ENCODE results near the gene RABEPK. TPM values are rescaled to one million over a fixed set of nuclear protein-coding genes. Genes with fewer than 3 reads are reported as not detected.
"Not testable (repeated sequence)": the region's sequence is repeated elsewhere in the genome, so short reads cannot be mapped to it uniquely, and the experiment has no call there.

Gene RABEPK
- total RNA-seq, 2 experiments from 2014 or later, result 9.9 to 12.3 TPM

- ATAC-seq (ENCODE audit: low read depth) (no peak), DNase-seq (no peak)
- POLR2A ChIA-PET, result interaction anchor here (1.2 to 4.3 kb wide), 2 partner anchors 11 to 21 kb away, joined by 4 to 73 read pairs; partner anchors contain the start of gene HSPA5
- Mint-ChIP-seq H3K9me3 (no peaks in the 10 kb centered on the region), H3K36me3 (peaks cover 16% of the 10 kb centered on the region), H3K27ac (peak overlapping the region; percentile 94), H3K27me3 (no peaks in the 10 kb centered on the region), H3K4me3 (peak overlapping the region; percentile 97), H3K4me1 (peaks cover 31% of the 10 kb centered on the region)
Measured at GRCh38 chr9:125262294-125262991, 62.1 kb downstream of the RABEPK start.

GRCh38 chr9:125264068-125264467 lies 63.7 kb downstream of the RABEPK start:
- H3K4me3 Mint-ChIP-seq, result peak overlapping the region; percentile 97
- H3K27me3 Mint-ChIP-seq, H3K9me3 Mint-ChIP-seq: not testable (repeated sequence)
- POLR2A ChIA-PET, result interaction anchor here (0.6 kb wide), 1 partner anchor 23 kb away, joined by 3 read pairs; the partner anchor contains the start of gene HSPA5
- peak overlapping the region; percentile 86 for H3K27ac Mint-ChIP-seq
- peaks cover 20% of the 10 kb centered on the region for H3K36me3 Mint-ChIP-seq
- ATAC-seq (ENCODE audit: low read depth) (peak; percentile 9), DNase-seq (peak; percentile 36)
- H3K4me1 Mint-ChIP-seq, result peaks cover 31% of the 10 kb centered on the region

DNA sequence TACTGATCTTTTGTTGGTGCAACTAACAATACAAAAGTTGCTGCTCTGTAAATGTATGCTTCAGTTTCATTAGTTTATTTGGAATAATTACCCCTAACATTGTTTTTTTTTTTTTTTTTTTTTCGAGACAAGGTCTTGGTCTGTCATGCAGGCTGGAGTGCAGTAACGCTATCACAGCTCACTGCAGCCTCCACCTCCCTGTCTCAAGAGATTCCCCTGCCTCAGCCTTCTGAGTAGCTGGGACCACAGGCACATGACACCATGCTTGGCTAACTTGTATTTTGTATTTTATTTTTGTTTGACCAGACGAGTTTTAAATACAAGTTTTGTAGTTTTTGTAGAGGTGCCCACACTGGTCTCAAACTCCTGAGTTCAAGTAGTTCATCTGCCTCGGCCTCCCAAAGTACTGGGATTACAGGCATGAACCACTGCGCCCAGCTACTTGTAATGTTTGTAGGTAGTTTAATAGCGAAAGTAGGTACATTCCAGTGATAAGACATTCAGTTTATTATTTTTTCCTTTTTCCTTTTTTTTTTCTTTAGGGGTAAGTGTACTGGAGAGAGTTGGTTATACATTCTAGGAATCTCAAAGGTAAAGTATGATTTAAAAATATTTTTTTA lies 68.2 kb downstream of the RABEPK start:
- Mint-ChIP-seq H3K36me3 (peaks cover 25% of the 10 kb centered on the region), H3K4me1 (peaks cover 17% of the 10 kb centered on the region), H3K9me3 (no peaks in the 10 kb centered on the region), H3K4me3 (no peak overlapping the region), H3K27me3 (no peaks in the 10 kb centered on the region), H3K27ac (no peak overlapping the region)
- POLR2A ChIA-PET, result interaction anchor here (0.6 to 1.1 kb wide), 4 partner anchors 22 to 231 kb away, joined by 3 to 5 read pairs (median 3); partner anchors contain the start of gene HSPA5
- no peak for DNase-seq
- no peak for ATAC-seq (ENCODE audit: low read depth)

GRCh38 chr9:125269014-125269397 lies 68.7 kb downstream of the RABEPK start:
- DNase-seq, result no peak
- no peak for ATAC-seq (ENCODE audit: low read depth)
- H3K27me3 Mint-ChIP-seq, result no peaks in the 10 kb centered on the region
- no peak overlapping the region for H3K27ac Mint-ChIP-seq
- H3K9me3 Mint-ChIP-seq, result no peaks in the 10 kb centered on the region
- peaks cover 21% of the 10 kb centered on the region for H3K36me3 Mint-ChIP-seq
- H3K4me1 Mint-ChIP-seq, result peaks cover 12% of the 10 kb centered on the region
- POLR2A ChIA-PET, result interaction anchor here (0.6 to 1.1 kb wide), 3 partner anchors 27 to 232 kb away, joined by 3 read pairs; partner anchors contain the start of gene HSPA5
- no peak overlapping the region for H3K4me3 Mint-ChIP-seq

DNA sequence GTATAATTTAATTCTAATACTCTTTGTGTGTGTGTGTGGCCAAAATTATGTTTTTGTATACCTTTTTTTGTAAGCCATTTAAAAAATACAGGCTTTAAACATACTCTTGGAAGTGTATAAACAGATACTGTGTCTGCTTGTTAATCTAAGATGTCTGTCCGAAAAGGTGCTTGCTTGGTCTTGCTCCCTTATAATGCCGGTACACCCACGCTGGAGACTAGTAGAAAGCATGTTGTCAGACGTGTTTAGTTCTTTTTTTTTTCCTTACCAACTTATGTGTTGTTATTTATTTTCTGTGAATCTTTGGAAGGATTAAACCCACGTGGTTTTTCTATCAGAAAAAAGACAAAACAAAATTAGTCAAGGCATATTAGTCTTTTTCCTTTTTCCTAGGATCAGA lies 70.7 kb downstream of the RABEPK start:
- Mint-ChIP-seq H3K4me1 (peaks cover 2% of the 10 kb centered on the region), H3K36me3 (peaks cover 17% of the 10 kb centered on the region), H3K9me3 (no peaks in the 10 kb centered on the region), H3K27me3 (no peaks in the 10 kb centered on the region), H3K27ac (no peak overlapping the region), H3K4me3 (no peak overlapping the region)
- POLR2A ChIA-PET, result no interaction called here
- DNase-seq (no peak), ATAC-seq (ENCODE audit: low read depth) (no peak)

DNA sequence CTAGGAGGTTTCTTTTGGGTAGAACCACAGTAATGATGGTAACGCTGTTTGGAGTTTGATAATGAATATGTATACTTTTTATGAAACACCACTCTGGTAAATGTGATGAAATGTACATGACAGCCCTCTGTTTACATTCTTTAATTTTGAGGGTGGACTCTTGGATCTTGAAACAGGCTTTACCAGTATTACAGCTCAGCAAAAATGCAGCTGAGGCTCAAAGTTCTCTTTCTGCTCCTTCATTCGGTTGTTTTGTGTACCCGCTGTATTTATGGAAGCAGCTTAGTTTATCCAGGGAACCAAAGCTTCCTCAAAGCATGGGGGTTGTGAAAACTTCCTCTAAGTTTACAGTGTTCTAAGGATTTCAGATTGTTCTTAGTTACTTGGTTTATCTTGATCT lies 72.4 kb downstream of the RABEPK start:
- no peak overlapping the region for H3K27ac Mint-ChIP-seq
- peaks cover 5% of the 10 kb centered on the region for H3K4me1 Mint-ChIP-seq
- H3K9me3 Mint-ChIP-seq, result no peaks in the 10 kb centered on the region
- peaks cover 9% of the 10 kb centered on the region for H3K36me3 Mint-ChIP-seq
- DNase-seq (no peak), ATAC-seq (ENCODE audit: low read depth) (no peak)
- H3K4me3 Mint-ChIP-seq, result no peak overlapping the region
- POLR2A ChIA-PET, result no interaction called here
- no peaks in the 10 kb centered on the region for H3K27me3 Mint-ChIP-seq

DNA sequence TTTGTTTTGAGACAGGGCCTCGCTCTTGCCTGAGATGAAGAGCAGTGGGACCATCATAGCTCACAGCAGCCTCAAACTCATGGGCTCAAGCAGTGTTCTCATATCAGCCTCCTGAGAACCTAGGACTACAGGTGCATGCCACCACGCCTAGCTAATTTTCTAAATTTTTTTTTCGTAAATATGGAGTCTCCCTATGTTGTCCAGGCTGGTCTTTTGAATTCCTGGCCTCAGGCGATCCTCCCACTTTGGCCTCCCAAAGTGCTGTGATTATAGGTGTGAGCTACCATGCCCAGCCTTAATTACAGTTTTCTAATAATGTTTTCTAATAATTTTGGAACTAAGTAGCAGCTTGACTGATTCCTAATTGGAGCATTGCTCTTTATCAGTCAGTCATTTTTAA lies 76.4 kb downstream of the RABEPK start:
- peaks cover 7% of the 10 kb centered on the region for H3K36me3 Mint-ChIP-seq
- ATAC-seq (ENCODE audit: low read depth) (no peak), DNase-seq (no peak)
- POLR2A ChIA-PET, result interaction anchor here (2.7 kb wide), 1 partner anchor 35 kb away, joined by 7 read pairs; the partner anchor contains the start of gene HSPA5
- H3K9me3 Mint-ChIP-seq, result no peaks in the 10 kb centered on the region
- H3K27ac Mint-ChIP-seq, result no peak overlapping the region
- no peak overlapping the region for H3K4me3 Mint-ChIP-seq
- H3K4me1 Mint-ChIP-seq, result peaks cover 3% of the 10 kb centered on the region
- H3K27me3 Mint-ChIP-seq, result no peaks in the 10 kb centered on the region

DNA sequence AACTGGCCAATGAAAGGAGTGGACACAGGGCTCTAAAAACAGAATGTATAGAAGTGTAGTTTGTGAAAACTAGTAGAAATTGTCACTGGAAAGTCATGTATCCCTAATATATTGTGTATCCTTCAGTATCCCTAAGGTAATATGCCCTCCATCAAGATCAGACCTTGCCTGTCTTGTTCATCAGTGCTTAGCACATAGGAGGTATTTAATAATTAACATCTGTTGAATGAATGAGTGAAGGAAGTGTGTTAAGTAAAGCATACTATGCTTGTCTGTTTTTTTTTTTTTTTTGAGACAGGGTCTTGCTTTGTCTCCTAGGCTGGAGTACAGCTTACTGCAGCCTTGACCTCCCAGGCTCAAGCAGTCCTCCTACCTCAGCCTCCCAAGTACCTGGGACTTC lies 77.1 kb downstream of the RABEPK start:
- Mint-ChIP-seq H3K27me3 (no peaks in the 10 kb centered on the region), H3K36me3 (peaks cover 7% of the 10 kb centered on the region), H3K4me1 (peaks cover 3% of the 10 kb centered on the region), H3K9me3 (no peaks in the 10 kb centered on the region), H3K4me3 (no peak overlapping the region), H3K27ac (no peak overlapping the region)
- DNase-seq (no peak), ATAC-seq (ENCODE audit: low read depth) (no peak)
- POLR2A ChIA-PET, result interaction anchor here (2.7 kb wide), 1 partner anchor 36 kb away, joined by 7 read pairs; the partner anchor contains the start of gene HSPA5

- POLR2A ChIA-PET, result no interaction called here
- peaks cover 2% of the 10 kb centered on the region for H3K4me1 Mint-ChIP-seq
- peaks cover 5% of the 10 kb centered on the region for H3K36me3 Mint-ChIP-seq
- H3K27me3 Mint-ChIP-seq, result no peaks in the 10 kb centered on the region
- no peak overlapping the region for H3K4me3 Mint-ChIP-seq
- H3K9me3 Mint-ChIP-seq, result no peaks in the 10 kb centered on the region
- no peak overlapping the region for H3K27ac Mint-ChIP-seq
- ATAC-seq (ENCODE audit: low read depth), result no peak
- no peak for DNase-seq
Measured at GRCh38 chr9:125280945-125281344, 80.6 kb downstream of the RABEPK start.

Other genes starting within 250 kb of the RABEPK start
- 10 to 100 TPM; 12.6 to 12.8 TPM for gene SCAI, start 57.0 kb upstream of the RABEPK start, total RNA-seq
- 10 to 100 TPM; 48.8 to 50.4 TPM for gene PPP6C, start 10.7 kb upstream of the RABEPK start, total RNA-seq
- 10 to 100 TPM; 77.4 to 81.3 TPM for gene HSPA5, start 40.8 kb downstream of the RABEPK start, total RNA-seq
- gene GAPVD1, start 61.3 kb downstream of the RABEPK start, total RNA-seq, result 10 to 100 TPM; 57.8 to 58.7 TPM